Right ventricle myocardium superior (tissue), 1 donor: ENCODE data around the gene SYT12. TPM values are rescaled to one million over a fixed set of nuclear protein-coding genes. Genes with fewer than 3 reads are reported as not detected.
"Not testable (repeated sequence)": the region's sequence is repeated elsewhere in the genome, so short reads cannot be mapped to it uniquely, and the experiment has no call there.

Source experiments
- ATAC-seq: fragments of 200-7000 bp; cut with Tn5 transposase; one replicate; pipeline ENCODE4 v1.9.1; 2020; ENCODE audit warnings: mild to moderate bottlenecking; ENCODE audit not compliant: poor library complexity
- DNase-seq: peaks from one replicate; pipeline ENCODE4 v3.0.0-alpha.2; 2020
- intact Hi-C: fragments of 100-400 bp; cut with DNase I; formaldehyde crosslinking; loops from one replicate; pipeline ENCODE4 v1.11.2; 2022
- total RNA-seq: library from RNA; stranded (reverse); fragmentation: NEBNext Ultra II Directional; extraction: Animal tissue kit (Norgen Biotek cat#: 25700); gene quantifications from one replicate; pipeline ENCODE4 v1.2.1, GENCODE V29; 2021
- donor health status: DM: no; HTN: yes; CAD: no; lungs with severe emphysema.

Gene SYT12
- total RNA-seq, 1 donor from 2014 or later, result 0.13 TPM

- intact Hi-C loops, DNase-seq, ATAC-seq: not testable (repeated sequence)
These were observed 34.2 kb upstream of the SYT12 start for GRCh38 chr11:66988741-66989140.

- intact Hi-C loops, ATAC-seq, DNase-seq: not testable (repeated sequence)
These were observed 33.6 kb upstream of the SYT12 start for GRCh38 chr11:66989360-66989759.

GRCh38 chr11:66992041-66992440 is 30.9 kb upstream of the SYT12 start:
- intact Hi-C loops, result no loop called here
- ATAC-seq (no peak), DNase-seq (no peak)

- peak; percentile 53 for ATAC-seq
- intact Hi-C loops, result no loop called here
These were observed 26.2 kb upstream of the SYT12 start for GRCh38 chr11:66996609-66997273.

GRCh38 chr11:66999555-66999954 is 23.4 kb upstream of the SYT12 start:
- DNase-seq (no peak), ATAC-seq (no peak)
- intact Hi-C loops, result no loop called here

More at GRCh38 chr11:66996609-66997273, 26.2 kb upstream of the SYT12 start:
- DNase-seq, result peak; percentile 45

GRCh38 chr11:67001332-67001731 is 21.6 kb upstream of the SYT12 start:
- DNase-seq (no peak), ATAC-seq (no peak)
- intact Hi-C loops, result no loop called here

- no peak for ATAC-seq
- DNase-seq, result no peak
- intact Hi-C loops, result no loop called here
These were observed 20.5 kb upstream of the SYT12 start for GRCh38 chr11:67002297-67002913.

- ATAC-seq (no peak), DNase-seq (no peak)
- intact Hi-C loops, result no loop called here
These were observed 20.0 kb upstream of the SYT12 start for GRCh38 chr11:67002921-67003411.

GRCh38 chr11:67005200-67005599 is 17.7 kb upstream of the SYT12 start:
- ATAC-seq, intact Hi-C loops, DNase-seq: not testable (repeated sequence)

- ATAC-seq (peak; percentile 68), DNase-seq (peak; percentile 72)
- intact Hi-C loops, result no loop called here
These were observed 16.7 kb upstream of the SYT12 start for GRCh38 chr11:67006029-67006884.

GRCh38 chr11:67007126-67007525 is 15.8 kb upstream of the SYT12 start:
- intact Hi-C loops, result no loop called here
- ATAC-seq (no peak), DNase-seq (no peak)

GRCh38 chr11:67010296-67010905 is 12.5 kb upstream of the SYT12 start:
- DNase-seq, result no peak
- ATAC-seq, result no peak
- intact Hi-C loops, result no loop called here

GRCh38 chr11:67013511-67014045 is 9.4 kb upstream of the SYT12 start:
- intact Hi-C loops, result no loop called here
- DNase-seq (no peak), ATAC-seq (no peak)

- DNase-seq (no peak), ATAC-seq (no peak)
- intact Hi-C loops, result no loop called here
These were observed 8.6 kb upstream of the SYT12 start for GRCh38 chr11:67014343-67014742.

- intact Hi-C loops, result no loop called here
- DNase-seq (no peak), ATAC-seq (no peak)
These were observed 7.9 kb upstream of the SYT12 start for GRCh38 chr11:67015048-67015447.

GRCh38 chr11:67016550-67016949 is 6.4 kb upstream of the SYT12 start:
- DNase-seq, result no peak
- intact Hi-C loops, result no loop called here
- ATAC-seq, result no peak

GRCh38 chr11:67020949-67021348 is 2.0 kb upstream of the SYT12 start:
- ATAC-seq (no peak), DNase-seq (no peak)
- intact Hi-C loops, result no loop called here

- intact Hi-C loops, result no loop called here
These were observed 497 bp upstream of the SYT12 start for GRCh38 chr11:67022341-67022933.

More at GRCh38 chr11:67022341-67022933, 497 bp upstream of the SYT12 start:
- DNase-seq (no peak), ATAC-seq (peak; percentile 19)
